TTC549 (cell line): Measurements from ENCODE around the gene ITGA1.

ENCODE experiments used
- FAIRE-seq: peaks from 2 replicates; lab custom pipeline; 2012; peaks lifted over from hg19 to GRCh38; lab: Jason Lieb, UNC

ITGA1 gene

GRCh38 chr5:52772668-52773067 lies 15.0 kb upstream of the ITGA1 start:
- no peak for FAIRE-seq

- no peak for FAIRE-seq
Observed at GRCh38 chr5:52773342-52773741, 14.4 kb upstream of the ITGA1 start.

- FAIRE-seq = no peak
Observed at GRCh38 chr5:52774005-52774410, 13.7 kb upstream of the ITGA1 start.

- FAIRE-seq = no peak
Observed at GRCh38 chr5:52776116-52776515, 11.6 kb upstream of the ITGA1 start.

GRCh38 chr5:52777186-52777585 lies 10.5 kb upstream of the ITGA1 start:
- FAIRE-seq = no peak

GRCh38 chr5:52778781-52779180 lies 8.9 kb upstream of the ITGA1 start:
- FAIRE-seq = no peak

GRCh38 chr5:52779213-52779612 lies 8.5 kb upstream of the ITGA1 start:
- FAIRE-seq = no peak

GRCh38 chr5:52783226-52783959 lies 4.3 kb upstream of the ITGA1 start:
- FAIRE-seq = no peak

- FAIRE-seq = no peak
Observed at GRCh38 chr5:52784737-52785136, 3.0 kb upstream of the ITGA1 start.

GRCh38 chr5:52786391-52786790 lies 1.3 kb upstream of the ITGA1 start:
- no peak for FAIRE-seq

GRCh38 chr5:52786949-52787599 lies 642 bp upstream of the ITGA1 start:
- no peak for FAIRE-seq

- FAIRE-seq = no peak
Observed at GRCh38 chr5:52788505-52788821, 747 bp downstream of the ITGA1 start.

- no peak for FAIRE-seq
Observed at GRCh38 chr5:52789378-52789777, 1.7 kb downstream of the ITGA1 start.

GRCh38 chr5:52789851-52790250 lies 2.1 kb downstream of the ITGA1 start:
- no peak for FAIRE-seq

GRCh38 chr5:52791366-52791765 lies 3.6 kb downstream of the ITGA1 start:
- no peak for FAIRE-seq

GRCh38 chr5:52794519-52794918 lies 6.8 kb downstream of the ITGA1 start:
- FAIRE-seq = no peak

- no peak for FAIRE-seq
Observed at GRCh38 chr5:52796031-52796430, 8.3 kb downstream of the ITGA1 start.

GRCh38 chr5:52796516-52797103 lies 8.9 kb downstream of the ITGA1 start:
- FAIRE-seq = no peak

- FAIRE-seq = no peak
Observed at GRCh38 chr5:52798938-52799337, 11.2 kb downstream of the ITGA1 start.

GRCh38 chr5:52799358-52799982 lies 11.8 kb downstream of the ITGA1 start:
- FAIRE-seq = no peak

GRCh38 chr5:52799983-52800393 lies 12.3 kb downstream of the ITGA1 start:
- FAIRE-seq = no peak

GRCh38 chr5:52800394-52801213 lies 12.9 kb downstream of the ITGA1 start:
- no peak for FAIRE-seq

- no peak for FAIRE-seq
Observed at GRCh38 chr5:52801329-52801728, 13.6 kb downstream of the ITGA1 start.
